ENCODE results near the gene CTSF. TPM values are rescaled to one million over a fixed set of nuclear protein-coding genes. Genes with fewer than 3 reads are reported as not detected.

Gene CTSF
- total and polyA plus RNA-seq, 2 of the 8 experiments (the other 6 are each of a cell fraction or from before 2014, with no cell fraction given), result 0.58 to 2.3 TPM

DNA sequence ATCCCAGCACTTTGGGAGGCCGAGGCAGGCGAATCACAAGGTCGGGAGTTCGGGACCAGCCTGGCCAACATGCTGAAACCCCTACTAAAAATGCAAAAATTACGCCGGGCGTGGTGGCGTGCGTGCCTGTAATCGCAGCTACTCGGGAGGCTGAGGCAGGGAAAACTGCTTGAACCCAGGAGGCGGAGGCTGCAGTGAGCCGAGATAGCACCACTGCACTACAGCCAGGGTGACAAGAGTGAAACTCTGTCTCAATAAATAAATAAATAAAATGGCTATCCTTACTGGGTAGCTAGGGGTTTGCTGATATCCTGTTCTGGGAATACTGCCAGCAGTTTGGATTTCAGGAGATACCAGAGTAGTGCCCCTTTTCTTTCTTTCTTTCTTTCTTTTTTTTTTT is 45.7 kb upstream of the CTSF start (continued):
- TF ChIP-seq EGR1 (IDR thresholded peaks at IDR 0.05; ENCODE audit: borderline replicate concordance, low read depth, low read length), result no peak
- TF ChIP-seq SIX5 (IDR thresholded peaks at IDR 0.05; ENCODE audit: low read depth, low read length), result no peak
- no peak for TF ChIP-seq POLR2A (IDR thresholded peaks at IDR 0.05; ENCODE audit: control extremely low read depth in 1 of 2, low read depth in 2 of 2, low read length in 2 of 2)
- no peak for TF ChIP-seq TBP (IDR thresholded peaks at IDR 0.05; ENCODE audit: low read depth, low read length)

All from H1 (cell line).